H9 (cell line): ENCODE measurements around the gene MTARC1. TPM values are rescaled to one million over a fixed set of nuclear protein-coding genes. Genes with fewer than 3 reads are reported as not detected.

Experiments used
- DNase-seq: peaks from one replicate; pipeline ENCODE4 v3.0.0-alpha.2; 2017
- H2AFZ ChIP-seq: one replicate; pipeline ENCODE4 v1.6.1; 2013; ENCODE audit warnings: mild to moderate bottlenecking, low read length, control low read depth, moderate library complexity
- H2AK5ac ChIP-seq: 2 replicates; pipeline ENCODE4 v1.6.1; 2013; ENCODE audit warnings: low read length, control low read depth, mixed read lengths; ENCODE audit not compliant: insufficient read length
- H2BK120ac ChIP-seq: one replicate; pipeline ENCODE4 v1.6.1; 2013; ENCODE audit warnings: low read depth, mild to moderate bottlenecking, low read length, control low read depth, inconsistent platforms; ENCODE audit not compliant: poor library complexity, severe bottlenecking
- H2BK12ac ChIP-seq: 2 replicates; pipeline ENCODE4 v1.6.1; 2013; ENCODE audit warnings: low read length, control low read depth, mixed read lengths, low read depth; ENCODE audit not compliant: insufficient read length
- H2BK15ac ChIP-seq: 2 replicates; pipeline ENCODE4 v1.6.1; 2013; ENCODE audit warnings: low read depth, low read length, control low read depth
- H2BK20ac ChIP-seq: one replicate; pipeline ENCODE4 v1.6.1; 2013; ENCODE audit warnings: low read depth, mild to moderate bottlenecking, low read length, control low read depth, inconsistent platforms; ENCODE audit not compliant: poor library complexity, severe bottlenecking
- H2BK5ac ChIP-seq: 2 replicates; pipeline ENCODE4 v1.6.1; 2013; ENCODE audit warnings: low read length, control low read depth, mixed read lengths; ENCODE audit not compliant: insufficient read length
- H3K14ac ChIP-seq: 2 replicates; pipeline ENCODE4 v1.6.1; 2013; ENCODE audit warnings: low read length, control low read depth; ENCODE audit not compliant: insufficient read depth
- H3K18ac ChIP-seq: 2 replicates; pipeline ENCODE4 v1.6.1; 2013; ENCODE audit warnings: low read depth, mild to moderate bottlenecking, mixed read lengths, low read length, control low read depth; ENCODE audit not compliant: insufficient read length
- H3K23ac ChIP-seq: 2 replicates; pipeline ENCODE4 v1.6.1; 2013; ENCODE audit warnings: low read length, control low read depth, mixed read lengths, low read depth; ENCODE audit not compliant: insufficient read length
- H3K23me2 ChIP-seq: 2 replicates; pipeline ENCODE4 v1.6.1; 2013; ENCODE audit warnings: low read depth, mild to moderate bottlenecking, mixed read lengths, low read length, control low read depth; ENCODE audit not compliant: insufficient read length, poor library complexity, severe bottlenecking
- H3K27ac ChIP-seq: 2 replicates; pipeline ENCODE4 v1.5.1; 2013; ENCODE audit warnings: low read length, control low read depth, mixed read lengths, low read depth; ENCODE audit not compliant: insufficient read length
- H3K27me3 ChIP-seq: 2 replicates; pipeline ENCODE4 v1.6.1; 2013; ENCODE audit warnings: low read length, control low read depth, inconsistent platforms; ENCODE audit not compliant: insufficient read depth
- H3K4ac ChIP-seq: 2 replicates; pipeline ENCODE4 v1.6.1; 2013; ENCODE audit warnings: low read depth, mild to moderate bottlenecking, control low read depth, inconsistent platforms, low read length, moderate library complexity
- H3K4me1 ChIP-seq: 2 replicates; pipeline ENCODE4 v1.6.1; 2013; ENCODE audit warnings: low read length, control low read depth, inconsistent platforms; ENCODE audit not compliant: insufficient read depth
- H3K4me2 ChIP-seq: 2 replicates; pipeline ENCODE4 v1.6.1; 2013; ENCODE audit warnings: low read length, control low read depth, mixed read lengths; ENCODE audit not compliant: insufficient read length, insufficient read depth
- H3K56ac ChIP-seq: 2 replicates; pipeline ENCODE4 v1.6.1; 2013; ENCODE audit warnings: low read depth, mild to moderate bottlenecking, mixed read lengths, low read length, control low read depth; ENCODE audit not compliant: insufficient read length
- H3K79me1 ChIP-seq: 2 replicates; pipeline ENCODE4 v1.6.1; 2013; ENCODE audit warnings: low read depth, mild to moderate bottlenecking, moderate library complexity, low read length, control low read depth, inconsistent platforms; ENCODE audit not compliant: insufficient read depth, poor library complexity, severe bottlenecking
- H3K79me2 ChIP-seq: 2 replicates; pipeline ENCODE4 v1.6.1; 2013; ENCODE audit warnings: low read length, control low read depth, inconsistent platforms; ENCODE audit not compliant: insufficient read depth
- H3K9ac ChIP-seq: 2 replicates; pipeline ENCODE4 v1.6.1; 2013; ENCODE audit warnings: low read length, control low read depth, mixed read lengths; ENCODE audit not compliant: insufficient read length; ENCODE audit errors: extremely low read depth
- H3K9me3 ChIP-seq: one replicate; pipeline ENCODE4 v1.6.1; 2013; ENCODE audit warnings: low read depth, low read length, inconsistent platforms; ENCODE audit not compliant: control insufficient read depth
- H3T11ph ChIP-seq: one replicate; pipeline ENCODE4 v1.6.1; 2013; ENCODE audit warnings: mild to moderate bottlenecking, low read length, control low read depth, inconsistent platforms
- H4K20me1 ChIP-seq: one replicate; pipeline ENCODE4 v1.6.1; 2013; ENCODE audit not compliant: control insufficient read depth, insufficient read length, insufficient read depth
- H4K5ac ChIP-seq: 2 replicates; pipeline ENCODE4 v1.6.1; 2013; ENCODE audit warnings: low read depth, mild to moderate bottlenecking, mixed read lengths, low read length, control low read depth; ENCODE audit not compliant: insufficient read length
- H4K8ac ChIP-seq: replicated peaks from 2 replicates; pipeline ENCODE4 v1.6.1; 2013; ENCODE audit warnings: low read length, control low read depth, mixed read lengths, low read depth; ENCODE audit not compliant: insufficient read length
- H4K91ac ChIP-seq: 2 replicates; pipeline ENCODE4 v1.6.1; 2013; ENCODE audit warnings: low read depth, mild to moderate bottlenecking, moderate library complexity, mixed read lengths, low read length, control low read depth; ENCODE audit not compliant: insufficient read length
- H3K27ac Mint-ChIP-seq, 3 experiments: 2 replicates in 2 of 3; 3 replicates in 1 of 3; pipeline ENCODE4 v1.8.0; 2020 to 2021; ENCODE audit warnings: mixed read lengths in 3 of 3, mild to moderate bottlenecking in 1 of 3, moderate library complexity in 1 of 3
- H3K27me3 Mint-ChIP-seq: 2 replicates; pipeline ENCODE4 v1.8.0; 2021; ENCODE audit warnings: low read depth, mild to moderate bottlenecking, moderate library complexity, mixed read lengths
- H3K36me3 Mint-ChIP-seq, 3 experiments: 2 replicates in 2 of 3; 3 replicates in 1 of 3; pipeline ENCODE4 v1.8.0; 2020 to 2021; ENCODE audit warnings: low read depth in 3 of 3, mixed read lengths in 3 of 3; ENCODE audit not compliant: insufficient read depth in 1 of 3
- H3K4me1 Mint-ChIP-seq, 2 experiments: 2 replicates each; pipeline ENCODE4 v1.8.0; 2020; ENCODE audit warnings: mixed read lengths in 2 of 2
- H3K4me3 Mint-ChIP-seq, 2 experiments: 2 replicates in 1 of 2; 3 replicates in 1 of 2; pipeline ENCODE4 v1.8.0; 2020 to 2021; ENCODE audit warnings: mild to moderate bottlenecking in 2 of 2, mixed read lengths in 2 of 2, moderate library complexity in 1 of 2
- H3K9me3 Mint-ChIP-seq, 2 experiments: 2 replicates in 1 of 2; 3 replicates in 1 of 2; pipeline ENCODE4 v1.8.0; 2020; ENCODE audit warnings: mild to moderate bottlenecking in 2 of 2, mixed read lengths in 2 of 2, moderate library complexity in 1 of 2
- CTCF ChIP-seq: fragments of 200-600 bp; sonication (generic); conservative IDR thresholded peaks from 3 replicates; pipeline ENCODE4 v1.8.0; 2021; ENCODE audit warnings: antibody characterized with exemption, mild to moderate bottlenecking
- WGBS: extraction: QIAGEN DNeasy Blood & Tissue Kit; methylation state at CpG from one replicate; pipeline ENCODE4 v1.1.7; 2013; ENCODE audit warnings: missing lambda C conversion rate, low lambda C conversion rate, mixed read lengths; ENCODE audit not compliant: insufficient read length; ENCODE audit errors: extremely low coverage; 5-methylcytosine and 5-hydroxymethylcytosine counted together
- total RNA-seq: library from RNA; stranded (reverse); gene quantifications from 2 replicates; pipeline ENCODE4 v1.2.1, GENCODE V29; 2021

The MTARC1 gene
- total RNA-seq, 1 experiment from 2014 or later = 33.7 TPM

- Histone ChIP-seq H4K8ac (no peak overlapping the region), H4K91ac (no peak overlapping the region), H3K4me2 (no peak overlapping the region), H3K23me2 (peaks cover 8% of the 10 kb centered on the region), H2AK5ac (no peak overlapping the region), H4K5ac (no peak overlapping the region), H2BK20ac (no peak overlapping the region), H3K9ac (no peak overlapping the region), H2BK15ac (no peak overlapping the region), H2BK120ac (no peak overlapping the region), H3K4ac (no peak overlapping the region), H3K23ac (no peak overlapping the region), H3K18ac (no peak overlapping the region), H3K27ac (no peak overlapping the region), H3K79me2 (no peaks in the 10 kb centered on the region), H2AFZ (no peak overlapping the region), H2BK12ac (no peak overlapping the region), H2BK5ac (no peak overlapping the region), H3K4me1 (peaks cover 4% of the 10 kb centered on the region; the same call in 1 of the 2 replicates), H3K9me3 (no peaks in the 10 kb centered on the region), H4K20me1 (no peaks in the 10 kb centered on the region), H3K27me3 (no peaks in the 10 kb centered on the region), H3K56ac (no peak overlapping the region), H3K14ac (no peak overlapping the region), H3T11ph (no peak overlapping the region), H3K79me1 (peaks cover 2% of the 10 kb centered on the region)
- no peak overlapping the region for H3K27ac Mint-ChIP-seq
- no peaks in the 10 kb centered on the region; a peak in 1 of 5 replicates for H3K9me3 Mint-ChIP-seq
- DNase-seq = no peak
- peaks cover 22 to 26% of the 10 kb centered on the region in 2 experiments for H3K4me1 Mint-ChIP-seq
- TF ChIP-seq CTCF = no peak
- peaks cover 2% of the 10 kb centered on the region; the same call in 1 of the 2 replicates for H3K27me3 Mint-ChIP-seq
- peaks cover 1 to 18% (median 11%) of the 10 kb centered on the region in 3 experiments for H3K36me3 Mint-ChIP-seq
- H3K4me3 Mint-ChIP-seq = no peak overlapping the region
- WGBS = no CpG with 5 or more reads among the region's 7 CpGs
These were observed 2.2 kb downstream of the MTARC1 start for GRCh38 chr1:220788900-220789299.
